Stimulated activated CD8-positive, alpha-beta memory T cell treated with anti-CD3 and anti-CD28 coated beads, Interleukin-4, amount 100 ng/mL, for 1 hour (primary cell): ENCODE measurements around the gene C19orf38.

Experiments
- DNase-seq, 2 donors: peaks; one replicate each; pipeline ENCODE4 v3.0.0-alpha.2; 2020; ENCODE audit warnings: low read depth in 2 of 2, low spot score in 1 of 2

Gene C19orf38, protein sequence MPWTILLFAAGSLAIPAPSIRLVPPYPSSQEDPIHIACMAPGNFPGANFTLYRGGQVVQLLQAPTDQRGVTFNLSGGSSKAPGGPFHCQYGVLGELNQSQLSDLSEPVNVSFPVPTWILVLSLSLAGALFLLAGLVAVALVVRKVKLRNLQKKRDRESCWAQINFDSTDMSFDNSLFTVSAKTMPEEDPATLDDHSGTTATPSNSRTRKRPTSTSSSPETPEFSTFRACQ

GRCh38 chr19:10848230-10848856, at the start of gene C19orf38:
TSS of gene C19orf38 (plus strand) at chr19:10848415. CDS start at chr19:10848509, 94 bp downstream.
- DNase-seq = no peak

- DNase-seq = no peak
Measured at GRCh38 chr19:10800488-10800887, 47.7 kb upstream of the C19orf38 start.

GRCh38 chr19:10802479-10802878, 45.7 kb upstream of the C19orf38 start:
- no peak for DNase-seq

GRCh38 chr19:10803252-10803651, 45.0 kb upstream of the C19orf38 start:
- DNase-seq = no peak

DNA sequence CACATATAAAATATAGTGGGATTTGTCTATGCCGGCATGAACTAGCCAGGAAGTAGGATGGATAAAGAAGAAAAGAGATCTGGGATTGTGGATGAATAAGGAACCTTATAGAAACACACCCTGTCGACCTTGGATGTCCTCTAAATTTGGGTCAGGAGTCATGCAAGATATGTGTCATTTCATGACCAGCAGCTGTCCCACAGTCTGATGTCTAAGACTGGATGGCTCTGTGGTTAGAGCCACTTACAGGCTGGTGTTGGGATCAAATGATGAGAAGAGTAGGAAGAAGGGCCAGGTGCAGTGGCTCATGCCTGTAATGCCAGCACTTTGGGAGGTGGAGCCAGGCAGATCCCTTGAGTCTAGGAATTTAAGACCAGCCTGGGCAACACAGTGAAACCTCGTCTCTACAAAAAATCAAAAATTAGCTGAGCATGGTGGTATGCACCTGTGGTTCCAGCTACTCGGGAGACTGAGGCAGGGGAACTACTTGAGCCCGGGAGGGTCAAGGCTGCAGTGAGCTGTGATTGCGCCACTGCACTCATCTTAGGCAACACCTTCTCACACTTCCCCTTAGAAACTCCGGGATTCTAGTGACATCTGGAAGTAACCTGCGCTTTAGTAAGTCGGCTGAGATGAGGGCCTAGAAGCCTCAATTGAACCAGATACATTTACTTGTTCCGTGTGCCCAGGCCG, 43.0 kb upstream of the C19orf38 start:
- no peak for DNase-seq

- DNase-seq = no peak
Measured at GRCh38 chr19:10805758-10806247, 42.4 kb upstream of the C19orf38 start.

- DNase-seq = no peak
Measured at GRCh38 chr19:10808937-10809649, 39.1 kb upstream of the C19orf38 start.

DNA sequence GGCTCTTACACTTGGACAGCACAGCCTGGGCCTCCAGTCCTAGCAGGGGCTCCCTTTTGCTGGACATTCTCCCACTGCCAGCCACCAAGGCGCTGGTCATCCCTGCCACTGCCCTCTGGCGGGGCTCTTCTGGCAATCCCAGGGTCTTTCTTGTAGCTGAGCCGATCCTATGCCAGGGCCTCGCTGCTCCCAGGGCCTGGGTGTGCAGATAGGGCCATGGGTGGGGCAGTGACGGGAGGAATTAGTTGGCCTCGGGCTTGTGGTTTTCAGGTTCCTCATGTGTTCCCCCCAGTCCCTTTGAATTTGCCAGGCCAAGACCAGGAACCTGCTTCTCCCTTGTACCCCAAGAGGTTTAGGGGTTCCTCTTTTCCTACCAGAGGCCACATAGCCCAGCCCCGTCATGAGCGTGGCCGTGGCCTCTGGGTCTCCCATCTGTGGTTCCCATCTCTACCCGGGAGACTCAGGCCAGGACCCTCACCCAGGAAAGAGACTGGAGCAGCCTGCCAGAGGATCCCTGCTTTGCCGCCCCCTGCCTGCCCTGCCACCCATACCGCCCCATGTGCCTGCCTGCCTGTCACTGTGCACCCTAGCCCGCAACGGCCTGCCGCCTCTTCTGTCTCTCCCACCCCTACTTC, 38.4 kb upstream of the C19orf38 start:
- no peak for DNase-seq

- no peak for DNase-seq
Measured at GRCh38 chr19:10811391-10812111, 36.7 kb upstream of the C19orf38 start.

- no peak for DNase-seq
Measured at GRCh38 chr19:10812196-10812595, 36.0 kb upstream of the C19orf38 start.

GRCh38 chr19:10812902-10813404, 35.3 kb upstream of the C19orf38 start:
- DNase-seq = no peak

GRCh38 chr19:10815007-10815536, 33.1 kb upstream of the C19orf38 start:
- DNase-seq = no peak

- no peak for DNase-seq
Measured at GRCh38 chr19:10815969-10816644, 32.1 kb upstream of the C19orf38 start.

GRCh38 chr19:10816691-10817090, 31.5 kb upstream of the C19orf38 start:
- DNase-seq = no peak

DNA sequence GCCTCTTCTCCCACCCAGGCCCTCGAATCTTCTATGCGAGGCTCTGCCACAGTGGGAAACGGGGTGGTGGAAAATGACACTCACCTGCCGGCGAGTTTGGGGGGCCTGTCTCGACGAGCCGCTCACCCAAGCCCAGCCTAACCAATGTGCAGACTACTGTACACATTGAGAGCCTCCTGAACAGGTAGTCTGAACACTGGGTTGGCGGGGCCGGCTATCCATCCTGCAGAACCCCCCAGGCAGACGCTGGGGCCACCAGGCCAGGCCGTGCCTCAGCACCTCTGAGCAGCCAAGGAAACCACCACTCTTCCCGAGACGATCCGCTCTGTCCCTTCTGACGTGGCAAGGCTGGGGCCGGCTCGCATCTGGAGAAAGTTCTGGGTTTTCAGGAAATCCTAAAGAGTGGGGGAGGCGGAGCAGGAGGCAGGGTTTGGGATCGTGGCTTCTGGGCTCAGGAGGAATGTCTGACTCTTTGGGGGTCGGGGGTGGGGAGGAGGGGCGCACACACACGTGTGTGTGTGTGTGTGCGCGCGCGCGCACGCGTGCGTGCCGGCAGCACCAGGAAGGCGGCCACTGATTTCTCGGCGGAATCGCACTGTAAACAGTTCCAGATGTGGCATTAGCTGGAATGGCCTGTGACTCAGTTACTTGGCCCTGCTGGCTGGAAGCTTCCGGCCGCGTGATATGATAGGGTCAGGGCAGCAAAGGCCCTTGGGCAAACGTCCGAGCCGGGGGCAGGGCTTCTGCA, 30.8 kb upstream of the C19orf38 start:
- DNase-seq = no peak

DNA sequence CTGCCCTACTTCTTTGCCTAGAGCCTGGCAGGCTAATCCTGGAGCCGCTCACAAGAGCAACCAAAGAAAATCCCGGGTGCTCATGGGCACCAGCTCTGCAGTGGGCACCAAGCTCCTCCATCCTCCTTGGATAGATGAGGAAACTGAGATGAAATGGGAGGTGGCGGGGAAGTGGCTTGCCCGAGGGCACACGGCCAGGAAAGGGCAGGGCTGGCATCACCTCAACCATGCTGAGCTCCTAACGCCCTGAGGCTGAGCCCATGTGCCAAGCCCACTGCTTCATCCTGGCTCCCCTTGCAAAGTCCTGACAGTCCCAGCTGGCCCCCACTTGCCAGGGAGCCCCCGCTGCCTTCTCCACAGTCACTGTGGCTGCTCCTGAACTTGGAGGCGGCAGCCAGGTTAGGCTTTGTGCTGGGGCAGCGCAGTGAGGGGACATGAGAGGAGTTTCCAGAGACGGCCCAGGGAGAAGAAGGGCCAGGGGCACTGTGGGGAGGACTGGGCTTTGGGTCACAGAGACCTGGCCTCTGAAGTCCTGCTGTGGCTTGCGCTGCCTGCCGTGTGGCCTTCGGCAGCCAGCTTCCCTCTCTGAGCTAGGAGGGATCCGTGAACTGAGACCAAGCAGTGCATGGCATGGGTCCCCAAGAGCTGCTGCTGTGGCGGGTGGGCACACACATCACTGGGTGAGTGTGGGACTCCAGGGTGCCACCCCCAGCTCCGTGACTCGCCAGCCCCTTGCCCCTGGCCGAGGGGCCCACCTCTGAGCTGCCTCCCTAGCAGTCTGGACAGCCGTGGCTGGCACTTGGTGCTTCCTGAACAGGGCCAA, 29.7 kb upstream of the C19orf38 start:
- no peak for DNase-seq

- no peak for DNase-seq
Measured at GRCh38 chr19:10819124-10820060, 28.8 kb upstream of the C19orf38 start.
